GM13976 (cell line): ENCODE data around the gene CLASP1.

Experiments used
- DNase-seq: peaks from one replicate; pipeline ENCODE4 v3.0.0; 2012; ENCODE audit warnings: low spot score
- CTCF ChIP-seq: IDR thresholded peaks from 2 replicates; pipeline ENCODE4 v1.5.1; 2012; ENCODE audit warnings: borderline replicate concordance, mild to moderate bottlenecking; ENCODE audit not compliant: insufficient read depth; ENCODE audit errors: extremely low read depth, missing control alignments, control extremely low read depth
- in situ Hi-C: fragments of 300-500 bp; cut with MboI; formaldehyde crosslinking; loops from one replicate; pipeline ENCODE4 v1.12.0; 2022; ENCODE audit warnings: low sequenced_read_pairs, mixed read lengths, inconsistent platforms; ENCODE audit not compliant: unreplicated experiment

The CLASP1 gene

GRCh38 chr2:121627525-121628050, 21.7 kb downstream of the CLASP1 start:
- in situ Hi-C loops, result no loop called here

GRCh38 chr2:121626777-121627524, 22.3 kb downstream of the CLASP1 start:
- in situ Hi-C loops, result no loop called here
- DNase-seq, result no peak
- TF ChIP-seq CTCF, result no peak

More at GRCh38 chr2:121627525-121628050, 21.7 kb downstream of the CLASP1 start:
- no peak for TF ChIP-seq CTCF
- no peak for DNase-seq

- in situ Hi-C loops, result no loop called here
- TF ChIP-seq CTCF, result no peak
- no peak for DNase-seq
Measured at GRCh38 chr2:121625953-121626352, 23.3 kb downstream of the CLASP1 start.

DNA sequence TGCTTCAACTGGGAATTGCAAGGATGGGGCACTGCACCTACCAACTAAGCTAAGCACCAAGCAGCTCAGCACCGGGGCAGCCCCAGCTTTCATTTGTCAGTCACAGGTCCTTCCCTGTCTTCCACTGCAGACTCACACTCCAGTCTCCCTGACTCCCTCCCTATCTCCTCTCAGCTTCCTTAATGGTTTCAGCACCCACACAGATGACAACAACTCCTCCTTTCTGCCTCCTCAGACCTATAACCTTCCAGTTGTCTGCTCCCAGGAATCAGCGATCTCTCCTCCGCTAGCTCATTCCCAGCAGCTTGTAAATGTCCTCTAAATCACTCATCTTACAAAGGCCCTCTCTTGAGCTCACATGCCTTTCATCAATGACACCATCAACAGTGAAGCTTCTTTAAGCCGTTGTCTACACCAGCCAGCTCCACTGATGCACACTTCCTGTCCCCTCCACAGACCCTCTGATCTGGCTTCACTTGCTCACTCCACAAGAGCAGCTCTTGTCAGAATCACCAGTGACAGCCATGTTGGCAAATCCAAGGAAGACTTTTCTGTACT, 32.1 kb downstream of the CLASP1 start:
- in situ Hi-C loops, result no loop called here
- TF ChIP-seq CTCF, result no peak
- DNase-seq, result no peak

- DNase-seq, result no peak
- no peak for TF ChIP-seq CTCF
- in situ Hi-C loops, result no loop called here
Measured at GRCh38 chr2:121613774-121614173, 35.5 kb downstream of the CLASP1 start.

DNA sequence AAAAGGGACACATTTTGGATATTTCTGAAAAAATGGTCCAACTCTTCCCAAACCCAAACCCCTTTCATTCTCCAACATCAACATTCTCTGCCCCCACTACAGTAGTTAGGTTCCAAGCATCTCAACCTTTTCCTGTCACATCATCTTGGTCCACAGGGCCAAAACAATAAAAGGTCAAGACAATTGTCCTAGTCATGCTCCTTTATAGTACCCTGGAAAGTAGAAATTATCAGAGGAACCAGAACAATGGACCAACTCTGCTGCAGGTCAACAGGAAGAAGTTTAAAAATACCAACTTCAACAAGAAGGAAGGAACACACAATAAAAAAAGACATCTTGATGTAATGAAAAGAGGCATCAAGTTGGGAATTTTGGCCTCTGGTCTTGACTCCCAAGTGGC, 36.1 kb downstream of the CLASP1 start:
- in situ Hi-C loops, result no loop called here
- TF ChIP-seq CTCF, result no peak
- DNase-seq, result no peak
